RWPE1 (cell line): ENCODE results near the gene PLOD2.
A peak's percentile ranks its signal among the peaks of the same experiment; 100 is the strongest.

ENCODE experiments used
- CTCF ChIA-PET: fragments of 350-600 bp; sonication (Branson Sonifier 250); formaldehyde crosslinking; extraction: SDS; loops from one replicate; lab custom pipeline; 2021; lab: Yijun Ruan, JAX
- POLR2A ChIA-PET: fragments of 400-600 bp; formaldehyde crosslinking; extraction: SDS; loops from one replicate; lab custom pipeline; 2020; ENCODE audit warnings: antibody characterized with exemption; ENCODE audit not compliant: low non-redundant PET; lab: Yijun Ruan, JAX
- DNase-seq: peaks from one replicate; pipeline ENCODE4 v3.0.0; 2012; ENCODE audit warnings: low spot score
- H3K27ac ChIP-seq: fragments of 450-650 bp; 2 replicates; pipeline ENCODE4 v1.5.1; 2017
- CTCF ChIP-seq: fragments of 450-650 bp; conservative IDR thresholded peaks from 2 replicates; pipeline ENCODE4 v1.5.1; 2017; ENCODE audit warnings: low read depth, mild to moderate bottlenecking

The PLOD2 gene

GRCh38 chr3:146050691-146051090, 110.3 kb downstream of the PLOD2 start:
- TF ChIP-seq CTCF: no peak
- no peak for DNase-seq
- ChIA-PET CTCF (no interaction called here), POLR2A (no interaction called here)
- H3K27ac ChIP-seq: no peak overlapping the region

GRCh38 chr3:146047485-146047884, 113.5 kb downstream of the PLOD2 start:
- CTCF ChIA-PET: no interaction called here
- TF ChIP-seq CTCF: no peak
- DNase-seq: no peak
- H3K27ac ChIP-seq: no peak overlapping the region
- POLR2A ChIA-PET: no interaction called here

- DNase-seq: no peak
- CTCF ChIA-PET: interaction anchor here (0.7 kb wide), 1 partner anchor 106 kb away, joined by 7 read pairs; no protein-coding TSS in a partner anchor
- TF ChIP-seq CTCF: no peak
- H3K27ac ChIP-seq: no peak overlapping the region
- POLR2A ChIA-PET: no interaction called here
These were observed 116.9 kb downstream of the PLOD2 start for GRCh38 chr3:146044046-146044445.

- POLR2A ChIA-PET: no interaction called here
These were observed 120.4 kb downstream of the PLOD2 start for GRCh38 chr3:146040630-146041029.

GRCh38 chr3:146037697-146038096, 123.3 kb downstream of the PLOD2 start:
- DNase-seq: peak; percentile 7
- no peak for TF ChIP-seq CTCF
- CTCF ChIA-PET: no interaction called here
- no peak overlapping the region for H3K27ac ChIP-seq
- POLR2A ChIA-PET: no interaction called here

More at GRCh38 chr3:146040630-146041029, 120.4 kb downstream of the PLOD2 start:
- TF ChIP-seq CTCF: no peak
- DNase-seq: no peak
- CTCF ChIA-PET: no interaction called here
- H3K27ac ChIP-seq: no peak overlapping the region

GRCh38 chr3:146036281-146036680, 124.7 kb downstream of the PLOD2 start:
- ChIA-PET POLR2A (no interaction called here), CTCF (no interaction called here)
- no peak for TF ChIP-seq CTCF
- no peak for DNase-seq
- H3K27ac ChIP-seq: no peak overlapping the region

- no peak overlapping the region for H3K27ac ChIP-seq
- ChIA-PET POLR2A (no interaction called here), CTCF (no interaction called here)
- DNase-seq: no peak
- no peak for TF ChIP-seq CTCF
These were observed 125.6 kb downstream of the PLOD2 start for GRCh38 chr3:146035366-146035765.
